B cell (primary cell): Measurements from ENCODE around the gene PSG1. TPM values are rescaled to one million over a fixed set of nuclear protein-coding genes. Genes with fewer than 3 reads are reported as not detected.
"Not testable (repeated sequence)": the region's sequence is repeated elsewhere in the genome, so short reads cannot be mapped to it uniquely, and the experiment has no call there.

Source experiments
- ATAC-seq: fragments of 200-7000 bp; cut with Tn5 transposase; one replicate; pipeline ENCODE4 v1.10.0; 2021; ENCODE audit warnings: low read depth, mild to moderate bottlenecking, moderate number of reproducible peaks, moderate library complexity
- CTCF ChIA-PET: fragments of 350-600 bp; sonication (Branson Sonifier 250); formaldehyde crosslinking; loops from one replicate; lab custom pipeline; 2021; ENCODE audit warnings: antibody characterized with exemption, inconsistent platforms; lab: Charles Lee
- POLR2A ChIA-PET: fragments of 350-600 bp; sonication (Branson Sonifier 250); formaldehyde crosslinking; loops from one replicate; lab custom pipeline; 2021; ENCODE audit warnings: antibody characterized with exemption; lab: Charles Lee
- DNase-seq: peaks from one replicate; pipeline ENCODE4 v3.0.0; 2013
- H2AFZ ChIP-seq: 2 replicates; pipeline ENCODE4 v1.6.1; 2012; ENCODE audit warnings: mild to moderate bottlenecking, low read depth, low read length; ENCODE audit not compliant: insufficient read depth, poor library complexity, severe bottlenecking
- H3K27ac ChIP-seq, 2 donors: 1 replicate in 1 of 2; 2 replicates in 1 of 2; pipeline ENCODE4 v1.5.1; 2012 to 2013; ENCODE audit warnings: low read length in 2 of 2, mild to moderate bottlenecking in 2 of 2, moderate library complexity in 1 of 2
- H3K27me3 ChIP-seq, 4 experiments: fragments of 200-600 bp in 1 of 4; sonication (generic) in 1 of 4; replicated peaks in 1 of 4; 1 replicate in 2 of 4; 2 replicates in 2 of 4; pipeline versions ENCODE4 v1.6.1 to v1.7.0; 2013 to 2016; ENCODE audit warnings: low read length in 3 of 4, mild to moderate bottlenecking in 2 of 4, mixed read lengths in 1 of 4, moderate library complexity in 1 of 4; ENCODE audit not compliant: insufficient read depth in 4 of 4, control insufficient read depth in 3 of 4; ENCODE audit errors: control extremely low read depth in 1 of 4
- H3K36me3 ChIP-seq, 2 experiments: replicated peaks in 1 of 2; 1 replicate in 1 of 2; 2 replicates in 1 of 2; pipeline versions ENCODE4 v1.6.1 to v1.7.1; 2013; ENCODE audit warnings: low read length in 1 of 2; ENCODE audit not compliant: insufficient read depth in 2 of 2, control insufficient read depth in 1 of 2; ENCODE audit errors: control extremely low read depth in 1 of 2, extremely low read depth in 1 of 2
- H3K4me1 ChIP-seq, 2 donors: fragments of 200-600 bp in 1 of 2; sonication (generic) in 1 of 2; 1 replicate in 1 of 2; 2 replicates in 1 of 2; pipeline versions ENCODE4 v1.5.1 to v1.6.1; 2013 to 2017; ENCODE audit warnings: low read length in 2 of 2; ENCODE audit not compliant: control insufficient read depth in 2 of 2, insufficient read depth in 2 of 2
- H3K4me2 ChIP-seq: replicated peaks from 2 replicates; pipeline ENCODE3; 2012; ENCODE audit warnings: mild to moderate bottlenecking, low read depth, low read length; ENCODE audit not compliant: poor library complexity, severe bottlenecking
- H3K4me3 ChIP-seq, 5 experiments: fragments of 200-600 bp in 1 of 5; sonication (generic) in 1 of 5; 1 replicate in 3 of 5; 2 replicates in 2 of 5; pipeline versions ENCODE4 v1.5.1 to v1.7.0; 2011 to 2016; ENCODE audit warnings: low read length in 4 of 5, mild to moderate bottlenecking in 4 of 5, low read depth in 2 of 5, control low read depth in 1 of 5, moderate library complexity in 1 of 5; ENCODE audit not compliant: insufficient read depth in 1 of 5; ENCODE audit errors: control extremely low read depth in 1 of 5, extremely low read depth in 1 of 5
- H3K79me2 ChIP-seq: fragments of 200-600 bp; sonication (generic); one replicate; pipeline ENCODE4 v1.6.0; 2016; ENCODE audit warnings: low read length; ENCODE audit not compliant: control insufficient read depth, insufficient read depth
- H3K9ac ChIP-seq: fragments of 200-600 bp; sonication (generic); 2 replicates; pipeline ENCODE4 v1.6.1; 2017; ENCODE audit warnings: mild to moderate bottlenecking, low read length, moderate library complexity
- H3K9me3 ChIP-seq, 3 donors: one replicate each; pipeline versions ENCODE4 v1.6.1 to v1.7.1; 2013; ENCODE audit warnings: low read length in 2 of 3; ENCODE audit not compliant: control insufficient read depth in 2 of 3, insufficient read depth in 1 of 3; ENCODE audit errors: control extremely low read depth in 1 of 3
- H4K20me1 ChIP-seq: 2 replicates; pipeline ENCODE4 v1.6.0; 2012; ENCODE audit warnings: mild to moderate bottlenecking, low read length; ENCODE audit not compliant: insufficient read depth, control insufficient read depth, poor library complexity, severe bottlenecking
- H3K27ac Mint-ChIP-seq: one replicate; pipeline ENCODE4 v1.8.0; 2021; ENCODE audit warnings: mixed read lengths
- H3K27me3 Mint-ChIP-seq: one replicate; pipeline ENCODE4 v1.8.0; 2021; ENCODE audit warnings: mixed read lengths
- H3K4me1 Mint-ChIP-seq: one replicate; pipeline ENCODE4 v1.8.0; 2021; ENCODE audit warnings: mixed read lengths
- H3K4me3 Mint-ChIP-seq: one replicate; pipeline ENCODE4 v1.8.0; 2021; ENCODE audit warnings: mixed read lengths
- H3K9me3 Mint-ChIP-seq: one replicate; pipeline ENCODE4 v1.8.0; 2022; ENCODE audit warnings: mixed read lengths; ENCODE audit not compliant: insufficient read depth
- WGBS: methylation state at CpG from one replicate; pipeline ENCODE4 v1.1.5; 2013; ENCODE audit warnings: missing lambda C conversion rate; ENCODE audit not compliant: insufficient coverage; 5-methylcytosine and 5-hydroxymethylcytosine counted together
- intact Hi-C: fragments of 100-400 bp; cut with micrococcal nuclease; formaldehyde crosslinking; loops from one replicate; pipeline ENCODE4 v1.10.0; 2022
- polyA plus RNA-seq: library from polyadenylated mRNA; depleted of rRNA; stranded (reverse); fragments of >200 nt; gene quantifications from 2 replicates; pipeline ENCODE4 v1.2.3, GENCODE V29; 2012
- total RNA-seq, 2 donors: library from RNA; stranded (reverse); fragments of 120-200 nt in 1 of 2; gene quantifications; 1 replicate in 1 of 2; 2 replicates in 1 of 2; pipeline versions ENCODE4 v1.2.3 to v1.2.4, GENCODE V29; 2013 to 2022

The PSG1 gene
- total and polyA plus RNA-seq, 2 donors (not counting 1 experiment from before 2014, with no cell fraction given), result not detected

GRCh38 chr19:42911731-42912130 is 32.2 kb upstream of the PSG1 start:
- H3K4me1 Mint-ChIP-seq, H3K27me3 ChIP-seq, H3K36me3 ChIP-seq, POLR2A ChIA-PET, H3K9me3 ChIP-seq, CTCF ChIA-PET, H2AFZ ChIP-seq, ATAC-seq, H3K27me3 Mint-ChIP-seq, intact Hi-C loops, H3K4me3 Mint-ChIP-seq, H3K9ac ChIP-seq, H3K9me3 Mint-ChIP-seq, DNase-seq, H3K4me2 ChIP-seq, H3K79me2 ChIP-seq, H3K27ac Mint-ChIP-seq, H3K4me1 ChIP-seq, H3K27ac ChIP-seq, H4K20me1 ChIP-seq, H3K4me3 ChIP-seq: not testable (repeated sequence)
- 88% methylated on average over 5 of the region's 5 CpGs for WGBS

- H3K4me1 Mint-ChIP-seq, H3K27me3 Mint-ChIP-seq, H3K27me3 ChIP-seq, H3K9ac ChIP-seq, H3K4me1 ChIP-seq, H3K27ac ChIP-seq, H3K36me3 ChIP-seq, H3K4me3 ChIP-seq, DNase-seq, CTCF ChIA-PET, intact Hi-C loops, H2AFZ ChIP-seq, H3K27ac Mint-ChIP-seq, H3K4me3 Mint-ChIP-seq, H3K4me2 ChIP-seq, H3K9me3 Mint-ChIP-seq, H3K79me2 ChIP-seq, POLR2A ChIA-PET, H4K20me1 ChIP-seq, ATAC-seq, H3K9me3 ChIP-seq: not testable (repeated sequence)
- WGBS, result 67% methylated on average over 4 of the region's 5 CpGs
Observed at GRCh38 chr19:42906162-42906561, 26.6 kb upstream of the PSG1 start.

- H3K4me1 Mint-ChIP-seq, H3K4me3 ChIP-seq, POLR2A ChIA-PET, H3K9ac ChIP-seq, DNase-seq, H3K79me2 ChIP-seq, H3K4me1 ChIP-seq, H3K36me3 ChIP-seq, H4K20me1 ChIP-seq, H3K9me3 ChIP-seq, H3K4me2 ChIP-seq, CTCF ChIA-PET, H3K4me3 Mint-ChIP-seq, ATAC-seq, H3K27me3 ChIP-seq, H3K9me3 Mint-ChIP-seq, H3K27ac ChIP-seq, intact Hi-C loops, H3K27ac Mint-ChIP-seq, H2AFZ ChIP-seq: not testable (repeated sequence)
- H3K27me3 Mint-ChIP-seq, result peaks cover 16% of the 10 kb centered on the region
- WGBS, result 100% methylated on average over 1 of the region's 4 CpGs
Observed at GRCh38 chr19:42900561-42900960, 21.0 kb upstream of the PSG1 start.

GRCh38 chr19:42899674-42900073 is 20.2 kb upstream of the PSG1 start:
- H3K4me3 ChIP-seq, ATAC-seq, H3K4me1 Mint-ChIP-seq, H3K4me2 ChIP-seq, H2AFZ ChIP-seq, H4K20me1 ChIP-seq, H3K9ac ChIP-seq, H3K9me3 Mint-ChIP-seq, H3K79me2 ChIP-seq, H3K27ac Mint-ChIP-seq, intact Hi-C loops, DNase-seq, H3K4me3 Mint-ChIP-seq, H3K9me3 ChIP-seq, H3K27ac ChIP-seq, H3K27me3 ChIP-seq, H3K4me1 ChIP-seq, POLR2A ChIA-PET, H3K36me3 ChIP-seq: not testable (repeated sequence)
- WGBS, result 78% methylated on average over 9 of the region's 12 CpGs
- CTCF ChIA-PET, result interaction anchor here (0.8 kb wide), 1 partner anchor 14 kb away, joined by 3 read pairs; no protein-coding TSS in a partner anchor
- peaks cover 16% of the 10 kb centered on the region for H3K27me3 Mint-ChIP-seq
